OCI-LY7 (cell line): ENCODE measurements around the gene OR2G3.
A peak's percentile ranks its signal among the peaks of the same experiment; 100 is the strongest.

ENCODE experiments used
- CTCF ChIP-seq: fragments of 200-600 bp; sonication (generic); conservative IDR thresholded peaks from 2 replicates; pipeline ENCODE4 v1.5.1; 2014; ENCODE audit warnings: mild to moderate bottlenecking, antibody characterized with exemption, low read length, moderate library complexity, mixed read lengths
- EZH2phosphoT487 ChIP-seq: fragments of 200-600 bp; sonication (generic); IDR thresholded peaks from 2 replicates; pipeline ENCODE4 v1.6.1; 2018; ENCODE audit warnings: low read depth, borderline replicate concordance, mild to moderate bottlenecking, mixed run types, antibody characterized with exemption, low read length, moderate library complexity, mixed read lengths

GRCh38 chr1:247576514-247576913 is 28.9 kb upstream of the OR2G3 start:
- TF ChIP-seq CTCF: peak; percentile 78
- TF ChIP-seq EZH2phosphoT487: no peak
